Activated naive CD4-positive, alpha-beta T cell treated with anti-CD3 and anti-CD28 coated beads, Interleukin-2, amount 50 U/mL, for 24 hours (primary cell): ENCODE measurements around the gene FHAD1.
"Not testable (repeated sequence)": the region's sequence is repeated elsewhere in the genome, so short reads cannot be mapped to it uniquely, and the experiment has no call there.

Experiments
- H3K27ac Mint-ChIP-seq: one replicate; pipeline ENCODE4 v1.8.0; 2021; ENCODE audit warnings: mild to moderate bottlenecking, mixed read lengths
- H3K27me3 Mint-ChIP-seq: one replicate; pipeline ENCODE4 v1.8.0; 2021; ENCODE audit warnings: mixed read lengths
- H3K36me3 Mint-ChIP-seq: one replicate; pipeline ENCODE4 v1.8.0; 2021; ENCODE audit warnings: mixed read lengths
- H3K4me1 Mint-ChIP-seq: one replicate; pipeline ENCODE4 v1.8.0; 2021; ENCODE audit warnings: mixed read lengths
- H3K4me3 Mint-ChIP-seq: one replicate; pipeline ENCODE4 v1.8.0; 2021; ENCODE audit warnings: mild to moderate bottlenecking, mixed read lengths
- H3K9me3 Mint-ChIP-seq: one replicate; pipeline ENCODE4 v1.8.0; 2021; ENCODE audit warnings: mixed read lengths

FHAD1 gene

DNA sequence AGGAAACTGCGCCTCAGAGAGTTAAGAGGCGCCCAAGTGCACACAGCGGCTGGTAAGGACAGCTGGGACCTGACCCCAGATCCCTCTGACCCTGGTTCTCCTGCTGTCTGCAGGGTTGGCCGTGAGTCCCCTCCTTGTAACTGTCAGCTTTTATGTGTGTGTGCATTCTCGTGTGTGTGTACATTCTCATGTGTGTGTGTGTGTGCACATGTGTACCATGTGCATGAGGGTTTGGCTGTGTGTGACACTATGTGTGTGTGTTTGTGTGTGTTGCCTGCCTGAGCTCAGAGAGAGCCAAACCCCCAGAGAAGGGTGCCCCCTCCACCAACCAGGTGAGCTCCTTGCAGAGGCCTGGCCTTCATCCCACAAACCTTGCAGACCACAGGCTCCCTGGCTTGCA, 136.8 kb downstream of the FHAD1 start:
- no peaks in the 10 kb centered on the region for H3K9me3 Mint-ChIP-seq
- no peak overlapping the region for H3K4me3 Mint-ChIP-seq
- no peak overlapping the region for H3K27ac Mint-ChIP-seq
- H3K36me3 Mint-ChIP-seq = no peaks in the 10 kb centered on the region
- H3K27me3 Mint-ChIP-seq = no peaks in the 10 kb centered on the region
- peaks cover 7% of the 10 kb centered on the region for H3K4me1 Mint-ChIP-seq

DNA sequence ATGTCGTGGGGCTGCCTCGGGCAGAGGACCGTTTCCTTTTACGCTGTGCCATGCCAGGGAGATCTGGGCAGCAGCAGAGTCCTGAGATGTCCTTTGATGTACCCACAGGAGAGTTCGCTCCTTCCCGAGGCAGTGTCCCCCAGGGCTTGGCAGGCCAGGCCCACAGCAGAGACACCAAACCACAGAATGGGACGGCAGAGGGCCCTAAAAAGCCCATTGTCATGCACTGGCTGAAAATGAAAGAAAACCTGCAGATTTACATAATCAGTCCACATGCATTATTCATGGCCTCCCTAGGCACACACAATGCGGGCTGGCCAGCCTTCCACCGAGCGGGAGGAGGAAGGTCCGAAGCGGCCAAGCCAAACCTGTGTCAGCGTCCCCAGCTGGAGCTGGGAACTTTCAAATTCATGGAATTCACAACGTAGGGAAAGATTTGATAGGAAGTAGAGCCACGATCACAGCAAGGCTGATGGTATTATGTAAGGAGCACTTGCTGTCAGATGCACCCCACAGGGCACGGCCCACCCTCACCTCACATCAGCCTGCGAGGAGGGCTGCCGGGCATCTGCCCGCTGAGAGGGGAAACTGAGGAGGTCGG, 137.4 kb downstream of the FHAD1 start:
- no peaks in the 10 kb centered on the region for H3K9me3 Mint-ChIP-seq
- H3K4me1 Mint-ChIP-seq = peaks cover 7% of the 10 kb centered on the region
- no peaks in the 10 kb centered on the region for H3K36me3 Mint-ChIP-seq
- H3K27ac Mint-ChIP-seq = no peak overlapping the region
- no peaks in the 10 kb centered on the region for H3K27me3 Mint-ChIP-seq
- H3K4me3 Mint-ChIP-seq = peak overlapping the region; percentile 47

DNA sequence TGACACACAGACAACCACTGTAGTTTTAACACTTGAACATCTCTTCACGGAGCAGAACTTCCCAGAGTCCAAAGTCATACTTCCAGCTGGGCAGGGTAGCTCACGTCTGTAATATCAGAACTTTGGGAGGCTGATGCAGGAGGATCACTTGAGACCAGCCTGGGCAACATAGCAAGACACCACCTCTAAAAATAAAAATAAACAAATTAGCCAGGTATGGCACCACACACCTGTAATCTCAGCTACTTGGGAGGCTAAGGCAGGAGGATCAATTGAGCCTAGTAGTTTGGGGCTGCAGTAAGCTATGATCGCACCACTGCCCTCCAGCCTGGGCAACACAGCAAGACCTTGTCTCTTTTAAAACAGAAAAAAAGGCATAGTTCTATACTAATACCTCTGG, 138.4 kb downstream of the FHAD1 start:
- H3K4me3 Mint-ChIP-seq = peak overlapping the region; percentile 19
- H3K4me1 Mint-ChIP-seq = peaks cover 7% of the 10 kb centered on the region
- no peaks in the 10 kb centered on the region for H3K9me3 Mint-ChIP-seq
- no peaks in the 10 kb centered on the region for H3K36me3 Mint-ChIP-seq
- H3K27me3 Mint-ChIP-seq = no peaks in the 10 kb centered on the region
- H3K27ac Mint-ChIP-seq = no peak overlapping the region

DNA sequence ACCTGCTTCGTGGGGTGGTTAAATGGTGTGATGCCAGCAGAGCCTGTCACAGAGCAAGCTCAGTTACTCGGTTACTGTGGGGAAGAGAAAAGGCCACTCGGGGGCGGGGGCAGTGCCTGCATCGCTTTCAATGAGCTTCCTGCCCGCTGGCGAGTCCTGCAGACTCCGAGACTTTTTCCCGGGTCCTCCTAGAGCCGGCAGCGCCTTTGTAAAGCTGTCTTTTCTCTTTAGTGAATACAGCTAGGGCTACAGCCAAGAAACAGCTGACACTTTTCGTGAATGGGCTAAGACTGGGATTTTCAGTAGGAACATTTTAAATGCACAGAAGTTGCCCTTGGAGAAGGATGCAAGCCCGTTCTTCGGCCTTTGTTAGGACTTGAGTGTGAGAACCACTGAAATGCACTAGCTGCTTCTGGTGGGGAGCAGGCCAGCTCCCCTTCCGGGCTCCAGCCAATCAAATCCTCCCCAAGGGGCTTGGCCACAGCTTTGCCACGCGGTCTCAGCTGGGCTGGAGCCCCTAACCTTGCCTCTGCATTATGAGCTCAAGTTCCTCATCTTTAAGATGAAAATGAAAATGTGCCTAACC, 139.2 kb downstream of the FHAD1 start:
- Mint-ChIP-seq H3K4me1 (peaks cover 7% of the 10 kb centered on the region), H3K36me3 (no peaks in the 10 kb centered on the region), H3K4me3 (peak overlapping the region; percentile 19), H3K27me3 (no peaks in the 10 kb centered on the region), H3K9me3 (no peaks in the 10 kb centered on the region), H3K27ac (no peak overlapping the region)

DNA sequence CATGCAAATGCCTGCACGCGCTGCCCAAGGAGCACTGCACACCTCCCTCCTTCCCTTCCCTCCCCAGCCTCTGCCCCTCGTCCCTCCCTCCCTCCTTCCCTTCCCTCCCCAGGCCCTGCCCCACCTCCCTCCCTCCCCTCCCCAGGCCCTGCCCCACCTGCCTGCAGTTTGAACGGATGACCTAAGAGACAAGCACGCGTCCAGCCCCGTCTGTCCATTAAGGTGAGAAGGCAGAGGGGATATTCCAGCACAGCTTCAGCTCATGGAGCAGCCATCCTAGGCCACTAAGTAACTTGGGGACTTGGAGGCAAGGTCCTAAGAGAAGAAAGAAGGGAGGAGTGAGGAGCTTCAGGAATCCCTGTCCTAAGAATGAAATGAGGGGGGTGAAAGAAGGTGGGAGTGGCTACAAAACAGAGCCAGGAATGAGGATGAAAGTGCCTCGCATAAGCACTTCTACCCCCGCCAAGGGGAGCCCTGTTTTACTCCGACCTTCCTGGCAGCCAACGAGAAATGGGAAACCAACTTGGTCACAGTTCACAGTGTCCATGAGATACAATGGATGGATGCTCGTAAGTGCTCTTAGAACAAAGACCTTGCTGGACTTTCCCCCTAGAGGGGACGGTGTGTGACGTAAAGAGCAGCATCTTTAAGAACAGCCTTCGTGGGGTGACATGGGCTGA, 141.3 kb downstream of the FHAD1 start:
- no peaks in the 10 kb centered on the region for H3K27me3 Mint-ChIP-seq
- H3K27ac Mint-ChIP-seq = no peak overlapping the region

DNA sequence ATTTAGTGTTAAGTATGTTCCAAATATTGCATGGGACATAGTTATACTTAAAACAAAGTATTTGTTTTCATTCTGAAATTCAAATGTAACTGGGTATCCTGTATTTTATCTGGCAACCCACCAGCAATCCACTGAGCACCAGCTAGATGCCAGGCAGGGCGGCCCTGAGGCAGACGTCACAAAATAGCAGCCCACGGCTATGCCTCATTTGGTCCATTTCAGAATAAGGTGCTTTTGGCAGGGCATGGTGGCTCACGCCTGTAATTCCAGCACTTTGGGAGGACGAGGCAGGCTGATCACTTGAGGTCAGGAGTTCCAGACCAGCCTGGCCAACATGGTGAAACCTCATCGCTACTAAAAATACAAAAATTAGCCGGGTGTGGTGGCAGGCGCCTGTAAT, 142.8 kb downstream of the FHAD1 start:
- H3K27ac Mint-ChIP-seq, H3K27me3 Mint-ChIP-seq, H3K4me1 Mint-ChIP-seq, H3K4me3 Mint-ChIP-seq, H3K9me3 Mint-ChIP-seq, H3K36me3 Mint-ChIP-seq: not testable (repeated sequence)

More for the DNA sequence above, 141.3 kb downstream of the FHAD1 start:
- Mint-ChIP-seq H3K4me3 (no peak overlapping the region), H3K36me3 (no peaks in the 10 kb centered on the region), H3K9me3 (no peaks in the 10 kb centered on the region), H3K4me1 (peaks cover 7% of the 10 kb centered on the region)

DNA sequence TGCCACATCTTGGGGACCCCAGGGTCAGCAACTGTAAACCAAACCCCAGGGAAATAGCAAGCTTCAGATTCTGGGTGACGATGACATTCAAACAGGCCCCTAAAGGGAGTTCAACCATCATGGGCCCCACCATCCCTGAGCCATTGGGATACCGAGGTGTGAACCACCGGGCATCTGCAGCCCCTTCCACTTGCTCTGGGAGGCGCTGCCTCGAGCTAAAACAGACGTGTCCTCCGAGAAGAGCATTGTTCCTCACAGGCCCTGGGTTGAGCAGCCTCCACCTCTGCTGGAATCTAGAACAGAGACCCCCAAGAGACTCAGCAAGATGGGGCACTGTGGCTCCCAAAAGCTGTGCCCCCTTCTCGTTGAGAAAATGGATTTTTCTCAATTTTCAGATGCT, 143.6 kb downstream of the FHAD1 start:
- H3K9me3 Mint-ChIP-seq = no peaks in the 10 kb centered on the region
- H3K27ac Mint-ChIP-seq = no peak overlapping the region
- H3K36me3 Mint-ChIP-seq = no peaks in the 10 kb centered on the region
- peaks cover 3% of the 10 kb centered on the region for H3K4me1 Mint-ChIP-seq
- H3K4me3 Mint-ChIP-seq = no peak overlapping the region
- H3K27me3 Mint-ChIP-seq = no peaks in the 10 kb centered on the region

DNA sequence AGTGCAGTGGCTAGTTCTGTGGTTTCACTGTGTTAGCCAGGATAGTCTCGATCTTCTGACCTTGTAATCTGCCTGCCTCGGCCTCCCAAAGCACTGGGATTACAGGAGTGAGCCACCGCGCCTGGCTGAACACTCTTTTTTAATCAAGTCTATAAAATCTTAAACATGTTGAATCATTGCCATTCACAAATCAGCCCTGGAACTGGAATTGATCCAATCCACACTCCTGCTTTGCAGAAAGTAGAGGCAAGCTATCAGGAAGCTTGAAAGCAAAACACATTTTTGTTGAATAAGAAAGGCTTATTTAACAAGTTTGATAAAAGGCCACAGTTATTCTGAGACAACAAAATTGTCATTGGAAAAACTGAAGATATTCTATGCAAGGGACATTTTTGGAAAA, 144.3 kb downstream of the FHAD1 start:
- H3K27ac Mint-ChIP-seq = no peak overlapping the region
- H3K4me3 Mint-ChIP-seq = no peak overlapping the region
- peaks cover 3% of the 10 kb centered on the region for H3K4me1 Mint-ChIP-seq
- H3K9me3 Mint-ChIP-seq = no peaks in the 10 kb centered on the region
- H3K27me3 Mint-ChIP-seq = no peaks in the 10 kb centered on the region
- H3K36me3 Mint-ChIP-seq = no peaks in the 10 kb centered on the region

DNA sequence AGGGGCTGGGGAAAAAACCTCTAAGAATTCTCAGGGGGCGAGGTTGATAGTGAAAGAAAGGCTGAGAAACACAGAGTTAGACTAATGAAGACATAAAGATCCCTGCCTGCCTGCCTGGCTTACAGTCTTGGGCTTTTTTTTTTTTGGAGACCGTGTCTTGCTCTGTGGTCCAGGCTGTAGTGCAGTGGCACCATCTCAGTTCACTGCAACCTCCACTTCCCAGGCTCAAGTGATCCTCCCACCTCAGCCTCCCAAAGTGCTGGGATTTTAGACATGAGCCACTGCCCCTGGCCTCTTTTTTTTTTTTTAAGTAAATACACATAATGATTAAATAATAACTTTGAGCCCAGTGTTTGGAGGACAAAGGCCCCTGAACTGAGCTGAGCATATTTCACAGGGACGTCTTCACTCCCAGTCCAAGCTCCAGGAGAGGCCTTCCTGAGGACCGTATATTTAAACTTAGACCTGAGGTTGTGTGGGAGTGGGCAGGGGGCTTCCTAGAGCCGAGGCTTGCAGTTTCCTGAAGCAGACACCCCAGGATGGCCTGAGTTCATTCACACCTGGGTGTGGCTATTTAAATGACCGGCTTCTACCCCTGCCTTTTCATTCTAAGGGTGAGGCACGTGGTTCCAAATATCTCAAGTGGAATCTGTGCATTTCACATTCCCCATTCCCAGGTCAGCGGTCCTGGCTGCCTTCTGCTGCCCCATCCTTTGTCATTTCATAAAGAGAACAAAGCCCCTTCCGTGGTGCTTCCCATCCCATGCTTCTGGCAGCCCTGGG, 146.6 kb downstream of the FHAD1 start:
- Mint-ChIP-seq H3K9me3 (no peaks in the 10 kb centered on the region), H3K27me3 (no peaks in the 10 kb centered on the region), H3K4me1 (no peaks in the 10 kb centered on the region), H3K4me3 (no peak overlapping the region), H3K27ac (no peak overlapping the region), H3K36me3 (no peaks in the 10 kb centered on the region)

DNA sequence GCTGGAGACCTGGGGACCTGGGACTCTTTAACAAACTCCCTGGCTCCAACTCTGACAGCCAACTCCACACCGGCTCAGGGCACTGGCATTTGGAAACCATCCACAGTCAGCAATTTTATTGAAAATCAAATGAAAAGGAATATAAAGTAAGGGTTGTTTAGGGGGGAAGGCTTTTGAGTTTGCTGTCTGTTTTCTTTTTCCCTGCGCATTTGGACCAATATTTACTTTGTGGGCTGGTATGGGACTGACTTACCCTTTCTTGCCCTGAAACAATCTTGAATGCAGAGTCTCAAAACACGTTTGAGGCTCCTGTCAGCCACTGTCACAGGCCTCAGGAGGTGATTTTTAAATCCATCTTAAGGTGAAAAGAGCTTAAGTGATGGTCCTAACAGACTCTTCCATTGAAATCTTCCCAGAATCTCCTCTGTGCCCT, 147.3 kb downstream of the FHAD1 start:
- Mint-ChIP-seq H3K4me1 (no peaks in the 10 kb centered on the region), H3K9me3 (no peaks in the 10 kb centered on the region), H3K27ac (no peak overlapping the region)

DNA sequence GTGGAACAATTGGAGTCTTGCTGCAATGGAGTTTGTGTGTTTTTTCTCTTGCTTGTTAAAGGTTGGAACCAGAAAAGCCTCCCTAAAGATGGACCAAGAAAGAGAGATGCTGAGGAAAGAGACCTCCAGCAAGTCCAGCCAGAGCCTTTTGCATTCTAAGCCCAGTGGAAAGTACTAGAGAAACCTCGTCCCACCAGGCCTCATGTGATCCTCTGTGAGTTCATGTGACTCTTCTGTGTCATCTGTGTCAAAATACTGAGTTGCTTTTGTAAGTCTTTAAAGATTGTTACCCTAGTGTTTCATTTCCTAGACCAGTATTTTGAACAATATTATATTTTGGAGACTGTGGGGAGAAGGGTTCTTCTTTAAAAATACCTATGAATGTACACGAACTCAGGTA, 150.2 kb downstream of the FHAD1 start:
- no peaks in the 10 kb centered on the region for H3K27me3 Mint-ChIP-seq
- no peak overlapping the region for H3K4me3 Mint-ChIP-seq
- no peak overlapping the region for H3K27ac Mint-ChIP-seq
- no peaks in the 10 kb centered on the region for H3K4me1 Mint-ChIP-seq
- H3K36me3 Mint-ChIP-seq = no peaks in the 10 kb centered on the region
- H3K9me3 Mint-ChIP-seq = no peaks in the 10 kb centered on the region

More for the DNA sequence above, 147.3 kb downstream of the FHAD1 start:
- Mint-ChIP-seq H3K36me3 (no peaks in the 10 kb centered on the region), H3K4me3 (no peak overlapping the region), H3K27me3 (no peaks in the 10 kb centered on the region)

DNA sequence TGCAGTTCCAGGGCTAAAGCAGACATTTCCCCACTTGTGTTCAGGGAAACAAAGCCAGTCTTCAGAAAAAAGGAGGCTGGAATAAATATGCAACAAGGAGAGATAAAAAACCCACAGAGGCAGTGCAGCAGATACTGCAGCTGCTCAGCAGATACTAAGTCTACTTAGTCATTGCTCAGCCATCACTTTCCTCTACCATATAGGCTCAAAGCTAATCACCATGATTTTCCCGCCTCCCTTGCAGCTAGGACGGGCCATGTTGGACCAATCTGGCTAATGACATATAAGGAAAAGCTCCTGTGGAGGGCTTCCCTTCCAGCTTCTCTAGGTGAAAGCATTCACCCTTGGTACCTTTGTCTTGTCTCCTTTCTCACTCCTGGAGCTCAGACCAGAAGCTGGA, 152.7 kb downstream of the FHAD1 start:
- Mint-ChIP-seq H3K36me3 (no peaks in the 10 kb centered on the region), H3K4me3 (no peak overlapping the region), H3K4me1 (no peaks in the 10 kb centered on the region), H3K27ac (no peak overlapping the region), H3K9me3 (no peaks in the 10 kb centered on the region), H3K27me3 (no peaks in the 10 kb centered on the region)

DNA sequence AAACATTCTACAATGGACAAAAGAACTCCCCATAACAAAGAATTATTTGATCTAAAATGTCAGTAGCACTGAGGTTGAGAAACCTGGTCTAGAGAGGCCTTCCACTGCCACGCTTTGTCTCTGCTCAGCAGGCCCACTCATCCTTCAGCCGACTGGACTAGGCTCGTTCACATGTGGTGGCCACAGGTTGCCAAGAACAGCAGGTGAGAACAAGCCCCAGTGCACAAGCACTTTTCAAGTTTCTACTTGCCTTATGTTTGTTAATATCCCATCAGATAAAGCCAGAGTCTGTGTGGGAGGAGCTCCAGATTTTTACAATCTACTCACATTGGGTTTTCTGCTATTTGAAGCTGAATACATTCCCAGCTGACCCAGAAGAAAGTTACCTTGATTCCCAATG, 153.6 kb downstream of the FHAD1 start:
- Mint-ChIP-seq H3K4me1 (no peaks in the 10 kb centered on the region), H3K4me3 (no peak overlapping the region), H3K27me3 (no peaks in the 10 kb centered on the region), H3K36me3 (no peaks in the 10 kb centered on the region), H3K9me3 (no peaks in the 10 kb centered on the region), H3K27ac (no peak overlapping the region)

DNA sequence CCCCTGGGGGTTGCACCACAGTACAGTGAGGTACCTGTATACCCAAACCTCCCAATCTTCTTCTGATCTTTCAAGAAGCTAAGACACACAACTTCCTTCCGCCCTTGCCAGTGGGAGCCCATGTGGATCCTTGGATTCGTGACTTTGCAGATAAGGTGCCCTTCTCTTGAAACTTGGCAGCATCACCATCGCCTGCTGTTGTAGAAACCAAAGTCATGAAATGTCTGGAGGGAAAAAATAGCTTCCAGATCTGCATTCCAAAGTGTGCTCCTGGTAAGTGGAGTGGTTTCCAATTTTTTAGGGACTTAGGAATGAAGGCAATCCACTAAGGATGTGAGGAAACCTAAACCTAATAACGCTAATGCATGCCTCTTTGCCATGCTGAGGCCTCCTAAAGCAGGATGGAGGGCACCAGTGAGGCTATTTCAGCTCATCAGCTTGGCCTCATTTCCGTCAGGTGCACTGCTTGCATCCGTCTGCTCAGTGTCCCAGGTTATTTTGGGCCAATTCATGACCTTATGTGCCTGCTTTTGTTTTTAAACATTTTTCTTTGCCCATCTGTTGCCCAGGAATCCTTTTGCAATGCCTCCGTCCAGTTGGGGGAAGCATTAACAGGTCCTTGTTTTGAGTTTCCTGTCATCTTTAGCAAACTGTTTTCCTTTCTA, 154.5 kb downstream of the FHAD1 start:
- Mint-ChIP-seq H3K4me3 (no peak overlapping the region), H3K4me1 (no peaks in the 10 kb centered on the region), H3K27ac (no peak overlapping the region), H3K36me3 (no peaks in the 10 kb centered on the region), H3K27me3 (no peaks in the 10 kb centered on the region), H3K9me3 (no peaks in the 10 kb centered on the region)

DNA sequence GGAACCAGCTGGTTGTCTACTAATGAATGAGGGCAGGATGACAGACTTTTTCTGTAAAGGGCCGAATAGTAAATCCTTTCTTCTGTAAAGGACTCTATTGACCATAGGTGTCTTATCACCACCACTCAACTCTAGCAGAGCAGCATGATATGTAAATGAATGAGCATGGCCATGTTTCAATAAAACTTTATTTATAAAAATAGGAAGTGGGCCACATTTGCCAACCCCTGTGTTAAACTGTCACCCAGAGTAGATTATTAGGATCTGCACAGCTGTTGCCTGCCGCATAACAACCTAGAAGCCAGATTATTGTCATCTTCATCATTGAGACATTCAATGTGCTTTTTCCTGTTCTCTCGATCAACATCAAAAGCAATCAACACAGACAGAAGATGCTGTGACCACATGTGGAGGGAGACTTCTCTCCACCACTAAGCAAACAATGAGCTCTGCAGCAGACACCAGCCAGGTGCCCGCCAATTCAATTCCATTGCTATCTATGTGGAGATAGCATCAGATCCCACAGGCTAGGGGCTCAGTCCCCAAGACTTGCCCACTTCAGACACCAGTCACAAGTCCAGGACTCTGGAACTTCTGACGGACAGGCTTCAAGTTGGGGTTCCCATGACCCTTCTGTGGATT, 155.9 kb downstream of the FHAD1 start:
- no peaks in the 10 kb centered on the region for H3K27me3 Mint-ChIP-seq
- H3K9me3 Mint-ChIP-seq = no peaks in the 10 kb centered on the region
- H3K36me3 Mint-ChIP-seq = no peaks in the 10 kb centered on the region
- H3K4me1 Mint-ChIP-seq = peaks cover 4% of the 10 kb centered on the region
- no peak overlapping the region for H3K4me3 Mint-ChIP-seq
- no peak overlapping the region for H3K27ac Mint-ChIP-seq
